Measurements from ENCODE around the gene MACROD1. TPM values are rescaled to one million over a fixed set of nuclear protein-coding genes. Genes with fewer than 3 reads are reported as not detected.

The MACROD1 gene
- total and polyA plus RNA-seq, 7 donors = 147 to 281 (median 180) TPM

DNA sequence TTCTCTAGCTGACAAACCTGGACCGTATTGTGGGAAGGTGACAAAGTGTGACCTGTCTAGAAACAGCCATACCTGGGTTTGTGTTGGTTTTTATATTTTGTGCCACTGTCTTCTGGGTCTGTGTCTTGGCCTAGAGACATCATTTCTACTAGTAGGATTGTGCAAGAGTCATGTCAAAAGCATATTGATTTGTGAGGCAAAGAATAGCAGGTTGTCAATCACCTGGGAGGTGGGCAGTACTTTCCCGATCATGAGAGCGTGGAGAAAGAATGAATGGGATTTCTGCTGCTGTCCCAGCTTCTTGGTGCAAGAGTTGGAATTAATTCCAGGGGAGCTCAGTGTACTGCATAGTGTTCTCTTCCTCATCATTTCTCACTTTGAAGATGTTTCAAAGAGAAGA is 35.6 kb upstream of the MACROD1 start:
- intact Hi-C loops (cut with DNase I) = loop anchor here in 1 of 2 donors (5.0 kb wide), 1 partner anchor 66 kb away; no protein-coding TSS in a partner anchor
- TF ChIP-seq CTCF (IDR thresholded peaks at IDR 0.05) = no peak
- 70 to 72% (median 70%) methylated on average over 3 of the region's 3 CpGs for WGBS, 3 donors
- Histone ChIP-seq H3K4me3 (no peak overlapping the region), H3K9me3 (no peaks in the 10 kb centered on the region), H3K36me3 (ENCODE audit: insufficient read depth in 1 of 2, low read depth in 1 of 2) (peaks cover 17 to 92% of the 10 kb centered on the region in 2 donors), H3K4me1 (peaks cover 11% of the 10 kb centered on the region), H3K27ac (no peak overlapping the region), H3K27me3 (ENCODE audit: insufficient read depth in 3 of 3, low read length in 2 of 3) (no peaks in the 10 kb centered on the region)
- DNase-seq (no peak), ATAC-seq (no peak)

DNA sequence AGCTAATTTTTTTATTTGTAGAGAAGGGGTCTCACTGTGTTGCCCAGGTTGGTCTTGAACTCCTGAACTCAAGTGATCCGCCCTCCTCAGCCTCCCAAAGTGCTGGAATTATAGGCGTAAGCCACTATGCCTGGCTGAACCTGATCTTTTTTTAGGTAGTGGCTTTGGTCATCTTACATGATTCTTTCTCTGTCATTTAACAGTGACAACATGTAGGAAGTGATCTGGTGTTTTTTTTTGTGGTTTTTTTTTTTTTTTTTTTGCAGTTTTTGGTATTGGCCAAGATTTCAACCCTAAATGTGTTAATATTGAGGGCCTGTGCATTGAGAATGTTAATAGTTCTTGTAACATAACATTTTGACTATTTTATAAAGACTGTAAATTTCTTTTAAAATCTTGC is 32.6 kb upstream of the MACROD1 start:
- no peak for ATAC-seq
- Histone ChIP-seq H3K27ac (no peak overlapping the region), H3K4me1 (no peaks in the 10 kb centered on the region), H3K9me3 (no peaks in the 10 kb centered on the region), H3K4me3 (no peak overlapping the region), H3K27me3 (ENCODE audit: insufficient read depth in 3 of 3, low read length in 2 of 3) (no peaks in the 10 kb centered on the region), H3K36me3 (ENCODE audit: insufficient read depth in 1 of 2, low read depth in 1 of 2) (peaks cover 29 to 100% of the 10 kb centered on the region in 2 donors)
- intact Hi-C loops (cut with DNase I) = no loop called here
- DNase-seq = no peak
- no peak for TF ChIP-seq CTCF (IDR thresholded peaks at IDR 0.05)
- WGBS, 3 donors = 96 to 98% (median 97%) methylated on average over 2 of the region's 2 CpGs

DNA sequence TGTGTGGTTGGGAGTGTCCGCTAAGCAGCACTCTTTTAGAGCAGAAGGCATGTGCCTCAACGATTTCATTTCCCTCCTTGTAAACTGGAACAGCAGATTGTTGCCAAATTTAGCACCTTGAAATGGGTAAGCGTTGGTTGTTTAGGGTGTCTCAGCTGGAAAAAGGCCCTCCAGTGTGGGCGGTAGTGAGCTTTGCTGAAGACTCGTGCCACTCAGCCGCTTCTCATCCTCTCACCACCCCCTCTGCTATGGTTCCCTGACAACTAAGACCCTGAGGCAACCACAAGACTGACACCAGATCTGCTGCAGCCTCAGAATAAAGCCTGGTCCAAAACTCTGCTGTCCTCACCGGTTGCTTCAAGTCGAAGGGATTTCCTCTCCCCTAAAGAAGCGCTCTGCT is 30.7 kb upstream of the MACROD1 start:
- intact Hi-C loops (cut with DNase I) = no loop called here
- H3K4me3 ChIP-seq = no peak overlapping the region
- no peak for TF ChIP-seq CTCF (IDR thresholded peaks at IDR 0.05)
- no peak overlapping the region for H3K27ac ChIP-seq
- H3K4me1 ChIP-seq = no peaks in the 10 kb centered on the region
- H3K9me3 ChIP-seq = no peaks in the 10 kb centered on the region
- H3K27me3 ChIP-seq (ENCODE audit: insufficient read depth in 3 of 3, low read length in 2 of 3) = no peaks in the 10 kb centered on the region
- ATAC-seq = no peak
- peaks cover 29 to 93% of the 10 kb centered on the region in 2 donors for H3K36me3 ChIP-seq (ENCODE audit: insufficient read depth in 1 of 2, low read depth in 1 of 2)
- 72 to 78% (median 75%) methylated on average over 9 of the region's 9 CpGs for WGBS, 3 donors
- DNase-seq = no peak

GRCh38 chr11:64192434-64192833 is 26.5 kb upstream of the MACROD1 start:
- Histone ChIP-seq H3K27ac (no peak overlapping the region), H3K27me3 (ENCODE audit: insufficient read depth in 3 of 3, low read length in 2 of 3) (no peaks in the 10 kb centered on the region), H3K9me3 (no peaks in the 10 kb centered on the region), H3K4me3 (no peak overlapping the region), H3K36me3 (ENCODE audit: insufficient read depth in 1 of 2, low read depth in 1 of 2) (peaks cover 26 to 62% of the 10 kb centered on the region in 2 donors), H3K4me1 (peaks cover 17% of the 10 kb centered on the region)
- whole genome bisulfite sequencing, 3 donors = 89 to 96% (median 94%) methylated on average over 5 of the region's 5 CpGs
- DNase-seq (no peak), ATAC-seq (peak in 1 of 4 donors; percentile 26)
- intact Hi-C loops (cut with DNase I) = no loop called here
- no peak for TF ChIP-seq CTCF (IDR thresholded peaks at IDR 0.05)

Data from psoas muscle (tissue), 8 donors.